ENCODE results near the gene IGF1. TPM values are rescaled to one million over a fixed set of nuclear protein-coding genes. Genes with fewer than 3 reads are reported as not detected.

Gene IGF1
- total RNA-seq, 1 experiment from 2014 or later: not detected

- no peak for DNase-seq
- Histone ChIP-seq H3K9me3 (no peaks in the 10 kb centered on the region), H3K36me3 (no peaks in the 10 kb centered on the region), H3K27me3 (no peaks in the 10 kb centered on the region), H3K4me3 (no peak overlapping the region)
Measured at GRCh38 chr12:102504280-102504679, 23.9 kb upstream of the IGF1 start.

DNA sequence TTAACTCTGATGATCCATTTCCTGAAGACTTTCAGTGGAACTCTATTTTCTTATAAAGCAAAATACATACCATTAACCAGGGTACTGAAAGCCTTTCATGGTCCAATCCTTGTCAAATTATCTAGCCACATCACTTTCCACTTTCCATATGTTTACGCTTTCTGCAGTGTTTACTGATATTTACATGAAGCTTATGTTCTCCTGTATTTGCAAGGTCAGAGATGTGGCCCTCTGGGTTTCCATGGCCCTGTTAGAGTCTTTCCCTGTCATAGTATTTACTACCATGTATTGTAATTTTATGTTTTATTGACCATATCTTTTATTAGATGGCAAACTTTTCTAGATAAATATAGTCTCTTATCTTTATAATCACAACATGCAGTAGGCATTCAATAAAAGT, 23.5 kb upstream of the IGF1 start:
- Histone ChIP-seq H3K4me3 (no peak overlapping the region), H3K9me3 (no peaks in the 10 kb centered on the region), H3K36me3 (no peaks in the 10 kb centered on the region), H3K27me3 (no peaks in the 10 kb centered on the region)
- DNase-seq: no peak

DNA sequence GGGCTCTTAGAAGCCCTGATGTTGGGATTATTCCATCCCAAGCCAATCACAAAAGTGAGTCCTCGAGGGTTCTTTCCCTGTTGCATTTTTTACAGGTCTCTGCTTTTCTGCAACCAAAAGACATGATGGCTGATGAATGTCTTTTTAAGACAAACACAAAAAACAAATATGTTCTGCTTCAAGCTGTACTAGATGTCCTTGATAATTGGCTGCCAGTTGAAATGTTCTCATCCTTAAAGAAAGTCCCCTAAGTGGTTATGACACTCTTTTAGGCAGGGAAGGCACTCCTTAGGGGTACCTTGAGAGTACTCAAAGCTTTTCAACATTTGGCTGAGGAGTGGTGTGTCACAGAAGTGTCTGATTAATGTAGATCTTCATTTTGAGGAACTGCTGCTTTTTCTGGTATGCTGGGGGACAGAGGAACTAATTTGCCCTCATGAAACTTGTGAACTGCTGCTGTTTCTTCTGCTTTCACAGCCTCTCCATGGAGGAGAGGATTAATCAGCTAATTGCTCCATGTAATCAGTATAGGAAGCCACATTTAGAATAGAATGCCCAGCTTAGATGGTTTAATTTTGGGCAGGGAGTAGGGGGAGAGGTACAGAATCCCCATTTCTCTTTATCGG, 22.8 kb upstream of the IGF1 start:
- H3K9me3 ChIP-seq: no peaks in the 10 kb centered on the region
- DNase-seq: no peak
- H3K36me3 ChIP-seq: no peaks in the 10 kb centered on the region
- H3K4me3 ChIP-seq: no peak overlapping the region
- H3K27me3 ChIP-seq: no peaks in the 10 kb centered on the region

- no peak overlapping the region for H3K4me3 ChIP-seq
- no peaks in the 10 kb centered on the region for H3K9me3 ChIP-seq
- DNase-seq: no peak
- no peaks in the 10 kb centered on the region for H3K36me3 ChIP-seq
- no peaks in the 10 kb centered on the region for H3K27me3 ChIP-seq
Measured at GRCh38 chr12:102501773-102502172, 21.4 kb upstream of the IGF1 start.

DNA sequence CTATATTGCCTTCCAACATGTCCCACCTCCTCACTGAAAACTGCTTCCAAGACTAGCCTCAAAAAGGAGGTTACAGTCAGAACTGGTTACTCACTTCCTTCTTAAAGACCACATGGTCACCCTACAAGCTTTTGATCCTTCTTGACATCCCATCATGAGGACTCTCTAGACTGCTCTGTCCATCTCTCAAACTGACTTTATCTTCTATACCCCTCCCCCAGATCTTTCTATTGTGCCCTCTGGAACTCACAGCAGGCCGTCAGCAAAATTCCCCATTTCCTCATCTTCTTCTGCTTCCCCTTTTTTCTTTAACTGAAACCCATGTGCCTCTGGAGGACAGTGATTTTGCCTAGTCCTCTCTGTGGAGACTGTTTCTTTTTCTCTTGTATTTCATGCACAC, 18.1 kb upstream of the IGF1 start:
- Histone ChIP-seq H3K27me3 (no peaks in the 10 kb centered on the region), H3K4me3 (no peak overlapping the region), H3K9me3 (no peaks in the 10 kb centered on the region), H3K36me3 (no peaks in the 10 kb centered on the region)
- no peak for DNase-seq

DNA sequence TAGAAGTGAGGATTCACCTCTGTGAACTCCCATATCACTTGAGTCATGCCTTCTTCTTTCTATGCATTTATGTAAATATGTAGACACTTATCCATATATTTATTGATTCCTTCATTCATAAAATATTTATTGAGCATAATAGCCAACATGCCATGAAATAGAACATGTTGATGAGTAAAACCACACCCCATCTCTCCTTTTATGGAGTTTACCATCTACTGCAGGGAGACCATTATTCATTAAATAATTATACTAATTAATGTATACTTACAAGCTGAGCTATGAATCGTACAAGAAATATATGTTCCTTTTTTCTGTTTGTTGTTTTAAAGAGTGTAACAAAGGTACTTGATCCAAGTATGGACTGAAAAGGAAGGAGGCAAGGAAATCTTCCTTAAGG, 17.4 kb upstream of the IGF1 start:
- Histone ChIP-seq H3K27me3 (no peaks in the 10 kb centered on the region), H3K36me3 (no peaks in the 10 kb centered on the region), H3K4me3 (no peak overlapping the region), H3K9me3 (no peaks in the 10 kb centered on the region)
- no peak for DNase-seq

GRCh38 chr12:102496591-102496990, 16.2 kb upstream of the IGF1 start:
- no peaks in the 10 kb centered on the region for H3K9me3 ChIP-seq
- no peak for DNase-seq
- H3K27me3 ChIP-seq: no peaks in the 10 kb centered on the region
- H3K4me3 ChIP-seq: no peak overlapping the region
- H3K36me3 ChIP-seq: no peaks in the 10 kb centered on the region

DNA sequence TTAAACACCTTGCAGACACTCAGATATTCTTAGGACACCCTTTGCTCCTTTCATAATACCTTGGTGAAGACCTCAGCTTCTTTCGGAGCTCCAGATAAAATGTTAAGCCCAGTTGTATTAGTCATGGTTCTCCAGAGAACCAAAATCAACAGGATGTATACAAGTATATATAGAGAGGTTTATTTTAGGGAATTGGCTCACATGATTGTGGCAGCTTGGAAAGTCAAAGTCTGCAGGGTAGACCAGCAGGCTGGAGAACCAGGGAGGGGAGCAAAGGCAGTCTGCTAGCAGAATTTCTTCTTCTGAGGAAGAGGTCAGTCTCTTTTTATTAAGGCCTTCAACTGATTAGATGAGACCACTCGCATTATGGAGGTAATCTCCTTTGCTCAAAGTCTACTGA, 6.9 kb upstream of the IGF1 start:
- H3K27me3 ChIP-seq: no peaks in the 10 kb centered on the region
- DNase-seq: no peak
- H3K36me3 ChIP-seq: no peaks in the 10 kb centered on the region

DNA sequence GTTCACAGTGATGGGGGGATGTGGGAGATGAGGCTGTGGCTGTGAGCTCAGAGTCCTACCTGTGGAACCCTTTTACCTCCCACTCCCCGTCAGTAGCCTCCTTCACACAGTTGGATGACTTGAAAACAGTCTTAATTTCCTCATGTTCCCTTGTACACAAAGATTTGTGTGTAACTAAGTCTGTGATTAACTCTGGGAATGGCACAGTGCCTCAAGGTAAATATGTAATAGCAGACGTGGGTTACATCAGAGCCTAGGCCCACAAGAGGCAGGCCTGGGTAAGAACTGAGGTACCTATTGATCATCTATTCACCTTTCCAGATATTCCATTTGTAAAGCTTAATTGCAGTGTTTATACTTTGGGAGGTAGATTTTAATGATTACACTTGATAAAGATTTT, 5.8 kb upstream of the IGF1 start:
- no peak for DNase-seq
- Histone ChIP-seq H3K36me3 (no peaks in the 10 kb centered on the region), H3K9me3 (no peaks in the 10 kb centered on the region)

More for the DNA sequence above, 6.9 kb upstream of the IGF1 start:
- no peak overlapping the region for H3K4me3 ChIP-seq
- H3K9me3 ChIP-seq: no peaks in the 10 kb centered on the region

GRCh38 chr12:102484428-102484958, 4.1 kb upstream of the IGF1 start:
- no peaks in the 10 kb centered on the region for H3K36me3 ChIP-seq
- no peaks in the 10 kb centered on the region for H3K9me3 ChIP-seq
- no peaks in the 10 kb centered on the region for H3K27me3 ChIP-seq
- DNase-seq: peak; percentile 17
- 0 out of 2 replicates have a peak overlapping the region, but pooled peaks have one; percentile 15 for H3K4me3 ChIP-seq

More for the DNA sequence above, 5.8 kb upstream of the IGF1 start:
- Histone ChIP-seq H3K4me3 (no peak overlapping the region), H3K27me3 (no peaks in the 10 kb centered on the region)

- Histone ChIP-seq H3K9me3 (no peaks in the 10 kb centered on the region), H3K4me3 (0 out of 2 replicates have a peak overlapping the region, but pooled peaks have one; percentile 15)
- DNase-seq: no peak
Measured at GRCh38 chr12:102484017-102484416, 3.7 kb upstream of the IGF1 start.

DNA sequence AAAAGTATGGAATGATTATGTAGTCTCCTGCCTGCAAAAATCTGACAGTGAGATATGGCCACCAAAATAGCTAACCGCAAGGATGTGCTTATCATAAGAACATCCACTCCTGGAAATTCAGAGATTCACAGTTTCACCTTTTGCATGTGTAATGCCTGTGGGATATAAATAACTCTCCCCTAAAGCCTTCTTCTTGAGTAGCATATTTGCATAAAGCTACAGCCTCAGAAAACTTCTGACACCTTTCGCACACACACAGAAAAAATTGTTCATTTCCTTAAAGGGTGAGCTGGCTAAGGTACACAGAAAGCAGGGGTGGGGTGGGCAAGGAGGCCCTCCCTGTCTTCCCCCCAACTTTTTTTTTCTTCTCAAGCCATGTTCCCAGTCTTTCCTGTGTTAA, 3.1 kb upstream of the IGF1 start:
- Histone ChIP-seq H3K9me3 (no peaks in the 10 kb centered on the region), H3K27me3 (no peaks in the 10 kb centered on the region), H3K4me3 (no peak overlapping the region), H3K36me3 (no peaks in the 10 kb centered on the region)
- DNase-seq: no peak

More at GRCh38 chr12:102484017-102484416, 3.7 kb upstream of the IGF1 start:
- no peaks in the 10 kb centered on the region for H3K36me3 ChIP-seq
- no peaks in the 10 kb centered on the region for H3K27me3 ChIP-seq

- DNase-seq: no peak
- no peaks in the 10 kb centered on the region for H3K36me3 ChIP-seq
- H3K9me3 ChIP-seq: no peaks in the 10 kb centered on the region
- no peaks in the 10 kb centered on the region for H3K27me3 ChIP-seq
- no peak overlapping the region for H3K4me3 ChIP-seq
Measured at GRCh38 chr12:102481705-102482425, 1.5 kb upstream of the IGF1 start.

GRCh38 chr12:102479939-102480338, 424 bp downstream of the IGF1 start:
- no peaks in the 10 kb centered on the region for H3K9me3 ChIP-seq
- H3K36me3 ChIP-seq: no peaks in the 10 kb centered on the region
- no peak overlapping the region for H3K4me3 ChIP-seq
- no peak for DNase-seq
- H3K27me3 ChIP-seq: no peaks in the 10 kb centered on the region

GRCh38 chr12:102479099-102479885, 1.1 kb downstream of the IGF1 start:
- Histone ChIP-seq H3K4me3 (no peak overlapping the region), H3K9me3 (no peaks in the 10 kb centered on the region), H3K36me3 (no peaks in the 10 kb centered on the region), H3K27me3 (no peaks in the 10 kb centered on the region)
- no peak for DNase-seq

GRCh38 chr12:102478405-102479098, 1.8 kb downstream of the IGF1 start:
- Histone ChIP-seq H3K4me3 (no peak overlapping the region), H3K36me3 (no peaks in the 10 kb centered on the region), H3K9me3 (no peaks in the 10 kb centered on the region), H3K27me3 (no peaks in the 10 kb centered on the region)
- DNase-seq: no peak

GRCh38 chr12:102475355-102475754, 5.0 kb downstream of the IGF1 start:
- no peaks in the 10 kb centered on the region for H3K9me3 ChIP-seq
- no peak overlapping the region for H3K4me3 ChIP-seq
- DNase-seq: no peak
- H3K36me3 ChIP-seq: no peaks in the 10 kb centered on the region
- no peaks in the 10 kb centered on the region for H3K27me3 ChIP-seq

All from MG63 (cell line).